ENCODE measurements around the gene NCBP1.

GRCh38 chr9:97596906-97597305 lies 36.7 kb upstream of the NCBP1 start:
- TF ChIP-seq CTCF (conservative IDR thresholded peaks at IDR 0.05) (no peak), ZFX (IDR thresholded peaks at IDR 0.05) (no peak)
